NCI-H1105 (cell line): ENCODE results near the gene RALGAPB.
A peak's percentile ranks its signal among the peaks of the same experiment; 100 is the strongest.
"Not testable (repeated sequence)": the region's sequence is repeated elsewhere in the genome, so short reads cannot be mapped to it uniquely, and the experiment has no call there.

Experiments used
- DNase-seq: peaks from one replicate; lab custom pipeline; 2025; lab: John Stamatoyannopoulos, UW

RALGAPB gene

DNA sequence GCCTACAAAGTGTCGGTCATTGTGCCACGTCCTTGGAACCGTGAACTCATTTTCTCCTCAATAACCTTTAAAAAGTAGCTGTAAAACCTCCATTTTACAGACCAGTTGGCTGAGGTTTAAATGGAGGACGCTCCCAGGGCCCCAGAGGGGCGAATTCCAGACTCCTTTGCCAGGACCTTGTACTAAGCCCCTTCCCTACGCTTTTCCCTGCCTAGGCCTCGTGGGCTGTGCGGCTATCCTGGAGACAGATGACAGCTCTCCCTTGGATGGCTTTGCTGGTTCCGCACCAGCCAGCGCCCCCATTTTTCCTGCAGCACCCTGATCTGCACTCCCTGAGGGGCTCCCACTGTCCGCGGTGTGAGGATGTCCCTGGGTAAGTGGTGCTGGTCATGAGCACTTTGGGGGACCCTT lies 25.4 kb upstream of the RALGAPB start:
- no peak for DNase-seq

DNA sequence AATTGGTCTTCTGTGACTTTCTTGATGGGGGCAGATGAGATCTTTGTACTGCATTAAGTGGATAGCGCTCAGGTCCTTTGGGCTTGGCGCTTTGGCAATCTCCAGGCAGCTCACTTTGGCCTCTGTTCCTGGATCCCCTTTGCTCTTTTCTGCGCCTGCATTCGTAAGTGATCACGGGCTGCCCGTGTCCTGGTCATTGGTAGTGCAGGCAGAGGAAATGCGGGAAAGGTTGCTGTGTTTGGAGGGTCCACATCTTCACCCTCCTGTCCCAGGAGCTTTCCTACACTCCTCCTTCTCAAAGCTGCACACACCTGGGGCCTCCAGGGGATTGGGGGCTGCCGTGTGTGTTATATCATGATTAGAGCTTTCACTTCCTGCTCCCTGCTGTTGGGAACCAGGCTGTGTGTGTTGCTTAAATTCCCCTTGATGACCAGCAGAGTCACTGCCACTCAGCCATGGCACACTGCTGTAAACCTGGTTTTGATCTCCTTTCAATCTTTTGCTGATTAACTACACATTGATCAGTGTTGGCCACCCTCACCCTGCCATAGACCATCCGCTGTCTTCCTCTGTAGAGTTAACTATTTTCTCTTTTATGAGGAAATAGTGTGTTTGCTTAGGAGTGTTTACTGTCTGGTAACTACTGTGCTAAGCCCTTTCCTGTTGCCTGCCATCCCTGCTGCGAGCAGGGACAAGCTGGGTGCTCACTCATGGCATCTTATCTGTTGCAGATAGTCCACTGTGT lies 24.5 kb upstream of the RALGAPB start:
- no peak for DNase-seq

DNA sequence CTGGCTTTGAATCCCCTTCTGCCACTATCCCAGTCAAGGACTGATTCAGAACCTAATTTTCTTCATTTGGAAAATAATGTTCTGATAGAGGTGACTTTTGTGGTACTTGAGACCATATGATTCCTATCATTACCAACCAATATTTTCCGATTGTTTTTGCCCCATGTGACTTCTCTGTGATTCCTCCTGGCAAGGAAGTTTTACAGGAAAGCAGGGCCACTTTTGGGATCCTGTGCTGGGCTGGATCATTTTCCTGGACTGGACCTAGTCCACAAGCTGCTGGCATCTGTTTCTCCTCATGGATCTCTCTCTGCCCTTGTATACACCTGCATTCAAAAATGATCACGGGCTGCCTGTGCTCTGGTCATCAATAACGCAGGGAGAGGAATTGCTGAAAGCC lies 23.6 kb upstream of the RALGAPB start:
- no peak for DNase-seq

DNA sequence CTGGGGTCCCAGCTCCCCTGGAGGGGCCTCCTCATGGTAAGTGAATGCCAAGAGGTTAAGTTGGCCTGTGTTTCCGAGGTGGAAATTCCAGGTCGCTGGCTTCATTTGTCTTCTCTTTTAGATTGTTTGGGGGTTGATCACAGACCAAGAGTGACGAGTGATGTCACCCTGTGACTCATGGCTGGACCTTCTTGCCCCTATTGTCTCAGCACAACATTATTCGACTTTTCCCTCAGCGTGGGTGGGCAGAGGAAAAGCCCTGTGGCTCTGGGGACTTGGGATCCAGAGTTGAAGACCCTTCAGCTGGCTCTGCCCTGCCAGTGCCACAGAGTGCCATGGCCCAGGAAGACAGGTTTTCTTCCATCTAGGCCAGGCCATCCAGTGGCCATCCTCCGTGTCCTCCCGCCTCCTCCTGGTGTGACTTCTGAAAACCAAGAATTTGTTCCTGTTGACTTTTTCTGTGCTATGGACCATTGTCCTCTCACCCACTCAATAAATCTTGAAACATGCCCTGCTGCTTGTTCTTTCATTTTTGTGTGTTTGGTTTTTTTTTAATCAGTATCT lies 22.1 kb upstream of the RALGAPB start:
- no peak for DNase-seq

DNA sequence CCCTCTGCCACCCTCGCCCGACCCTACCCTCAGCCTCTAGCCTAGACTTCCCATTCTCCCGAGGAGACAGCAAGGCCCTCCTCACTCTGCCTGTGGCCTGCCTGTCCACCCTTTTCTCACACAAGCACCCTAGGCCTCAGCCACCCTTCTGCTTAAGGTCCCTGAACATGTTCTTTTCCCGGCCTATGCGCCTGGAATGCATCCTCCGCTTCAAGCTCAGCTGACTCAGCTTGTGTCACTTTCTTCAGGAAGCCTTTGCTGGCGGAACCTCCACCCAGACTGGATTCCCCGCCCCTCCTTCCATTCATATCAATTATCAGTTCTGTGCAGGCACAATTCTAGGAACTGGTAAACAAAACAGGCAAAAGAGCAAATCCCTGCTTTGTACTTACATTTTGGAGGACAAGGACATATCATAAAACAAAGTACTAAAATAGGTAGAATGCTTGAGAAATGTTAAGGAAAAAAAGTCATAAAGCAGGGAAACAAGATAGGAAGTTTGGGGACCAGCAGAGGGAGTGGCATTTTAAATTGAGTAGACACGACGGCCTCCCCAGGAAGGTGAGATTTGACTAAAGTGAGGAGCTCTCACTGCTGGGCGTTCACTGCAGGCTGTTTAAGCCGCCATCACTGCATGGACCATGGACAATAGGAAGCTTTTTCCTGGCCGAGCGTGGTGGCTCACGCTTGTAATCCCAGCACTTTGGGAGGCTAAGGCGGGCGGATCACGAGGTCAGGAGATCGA lies 19.6 kb upstream of the RALGAPB start:
- no peak for DNase-seq

DNA sequence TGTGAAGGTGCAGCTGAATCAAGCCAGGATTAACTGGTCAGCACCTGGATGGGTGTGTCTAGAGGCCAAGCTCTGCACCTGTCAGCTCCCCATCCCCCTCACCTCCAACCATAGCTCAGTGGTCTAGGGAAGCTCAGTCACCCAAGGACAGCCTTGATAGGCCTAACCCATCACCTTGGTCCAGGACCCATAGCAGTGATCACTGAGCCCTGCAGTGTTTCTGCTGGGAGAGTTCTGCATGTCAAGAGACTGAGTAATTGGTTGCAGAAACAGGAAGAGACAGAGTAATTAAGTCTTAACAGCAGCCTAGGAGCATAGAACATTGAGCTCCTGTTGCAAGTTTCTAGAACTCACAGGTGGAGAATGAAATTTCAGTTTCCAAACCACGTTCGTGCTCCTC lies 18.7 kb upstream of the RALGAPB start:
- no peak for DNase-seq

DNA sequence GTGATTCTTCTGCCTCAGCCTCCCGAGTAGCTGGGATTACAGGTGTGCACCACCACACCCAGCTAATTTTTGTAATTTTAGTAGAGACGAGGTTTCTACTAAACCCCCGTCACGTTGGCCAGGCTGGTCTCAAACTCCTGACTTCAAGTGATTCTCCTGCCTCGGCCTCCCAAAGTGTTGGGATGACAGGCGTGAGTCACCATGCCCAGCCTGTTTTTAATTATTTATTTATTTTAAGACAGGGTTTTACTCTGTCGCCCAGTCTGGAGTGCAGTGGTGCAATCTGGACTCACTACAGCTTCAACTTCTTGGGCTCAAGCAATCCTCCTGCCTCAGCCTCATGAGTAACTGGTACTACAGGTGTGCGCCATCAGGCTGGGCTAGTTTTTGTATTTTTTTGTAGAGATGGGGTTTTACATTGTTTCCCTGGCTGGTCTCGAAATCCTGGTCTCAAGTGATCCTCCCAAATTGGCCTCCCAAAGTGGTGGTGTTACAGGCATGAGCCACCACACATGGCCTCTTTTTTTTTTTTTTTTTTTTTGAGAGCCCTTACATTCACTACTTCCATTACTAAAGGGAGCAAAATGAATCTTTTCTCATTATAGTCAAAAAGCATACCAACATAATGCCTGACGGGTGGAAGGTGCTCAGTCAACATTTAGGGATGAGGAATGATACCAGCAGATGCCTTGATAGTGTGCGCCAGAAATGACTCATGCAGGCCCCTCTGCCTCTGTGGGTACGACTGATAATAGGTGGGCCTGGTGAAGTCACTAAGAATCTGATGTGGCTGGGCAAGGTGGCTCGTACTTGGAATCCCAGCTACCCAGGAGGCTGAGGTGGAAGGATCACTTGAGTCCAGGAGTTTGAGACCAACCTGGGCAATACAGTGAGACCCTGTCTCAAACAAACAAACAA lies 17.8 kb upstream of the RALGAPB start:
- DNase-seq, result no peak

DNA sequence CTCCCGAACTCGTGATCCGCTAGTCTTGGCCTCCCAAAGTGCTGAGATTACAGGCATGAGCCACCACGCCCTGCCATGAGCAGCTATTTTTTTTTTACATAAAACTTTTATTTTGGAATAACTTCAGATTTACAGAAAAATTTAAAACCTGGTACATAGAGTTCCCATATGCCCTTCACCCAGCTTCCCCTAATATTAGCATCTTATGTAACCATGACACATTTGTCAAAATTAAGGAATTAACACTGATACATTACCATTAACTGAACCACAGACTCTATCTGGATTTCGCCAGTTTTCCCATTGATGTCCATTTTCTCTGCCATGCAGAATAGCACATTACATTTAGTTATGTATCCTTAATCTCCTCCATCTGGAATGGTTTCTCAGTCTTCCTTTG lies 14.3 kb upstream of the RALGAPB start:
- no peak for DNase-seq

DNA sequence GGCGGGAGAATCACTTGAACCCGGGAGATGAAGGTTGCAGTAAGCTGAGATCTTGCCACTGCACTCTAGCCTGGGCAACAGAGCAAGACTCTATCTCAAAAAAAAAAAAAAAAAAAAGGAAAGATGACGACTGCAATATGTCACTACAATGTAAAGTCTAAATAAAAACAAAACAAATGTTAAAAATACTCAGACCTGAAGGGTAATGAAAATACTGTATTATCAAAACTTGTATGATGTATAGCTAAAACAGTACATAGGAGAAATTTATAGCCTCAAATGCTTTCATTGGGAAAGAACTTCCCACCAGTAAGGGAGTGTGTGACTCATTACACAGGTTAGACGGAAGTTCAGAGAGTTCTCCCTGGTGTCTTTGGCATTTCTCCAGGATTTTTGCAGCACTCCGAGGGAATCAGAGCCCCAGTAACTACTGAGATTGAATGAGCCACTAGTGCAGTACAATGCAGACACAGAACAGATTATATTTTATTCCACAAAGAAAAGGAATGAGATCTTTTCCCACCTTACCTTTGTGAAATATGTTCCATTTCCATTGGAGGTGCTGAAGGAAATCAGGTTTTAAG lies 12.5 kb upstream of the RALGAPB start:
- DNase-seq, result peak; percentile 54

DNA sequence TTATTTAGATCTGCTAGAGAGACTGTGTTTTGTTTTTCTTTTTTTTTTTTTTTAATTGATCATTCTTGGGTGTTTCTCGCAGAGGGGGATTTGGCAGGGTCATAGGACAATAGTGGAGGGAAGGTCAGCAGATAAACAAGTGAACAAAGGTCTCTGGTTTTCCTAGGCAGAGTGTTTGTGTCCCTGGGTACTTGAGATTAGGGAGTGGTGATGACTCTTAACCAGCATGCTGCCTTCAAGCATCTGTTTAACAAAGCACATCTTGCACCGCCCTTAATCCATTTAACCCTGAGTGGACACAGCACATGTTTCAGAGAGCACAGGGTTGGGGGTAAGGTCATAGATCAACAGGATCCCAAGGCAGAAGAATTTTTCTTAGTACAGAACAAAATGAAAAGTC lies 12.0 kb upstream of the RALGAPB start:
- DNase-seq, result not testable (repeated sequence)

DNA sequence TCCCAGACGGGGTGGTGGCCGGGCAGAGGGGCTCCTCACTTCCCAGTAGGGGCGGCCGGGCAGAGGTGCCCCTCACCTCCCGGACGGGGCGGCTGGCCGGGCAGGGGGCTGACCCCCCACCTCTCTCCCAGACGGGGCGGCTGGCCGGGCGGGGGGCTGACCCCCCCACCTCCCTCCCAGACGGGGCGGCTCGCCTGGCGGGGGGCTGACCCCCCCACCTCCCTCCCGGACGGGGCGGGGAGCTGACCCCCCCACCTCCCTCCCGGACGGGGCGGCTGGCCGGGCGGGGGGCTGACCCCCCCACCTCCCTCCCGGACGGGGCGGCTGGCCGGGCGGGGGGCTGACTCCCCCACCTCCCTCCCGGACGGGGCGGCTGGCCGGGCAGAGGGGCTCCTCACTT lies 11.5 kb upstream of the RALGAPB start:
- not testable (repeated sequence) for DNase-seq

DNA sequence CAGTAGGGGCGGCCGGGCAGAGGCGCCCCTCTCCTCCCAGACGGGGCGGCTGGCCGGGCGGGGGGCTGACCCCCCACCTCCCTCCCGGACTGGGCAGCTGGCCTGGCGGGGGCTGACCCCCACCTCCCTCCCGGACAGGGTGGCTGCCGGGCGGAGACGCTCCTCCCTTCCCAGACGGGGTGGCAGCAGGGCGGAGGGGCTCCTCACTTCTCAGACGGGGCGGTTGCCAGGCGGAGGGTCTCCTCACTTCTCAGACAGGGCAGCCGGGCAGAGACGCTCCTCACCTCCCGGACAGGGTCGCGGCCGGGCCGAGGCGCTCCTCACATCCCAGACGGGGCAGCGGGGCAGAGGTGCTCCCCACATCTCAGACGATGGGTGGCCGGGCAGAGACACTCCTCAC lies 11.1 kb upstream of the RALGAPB start:
- DNase-seq, result not testable (repeated sequence)

DNA sequence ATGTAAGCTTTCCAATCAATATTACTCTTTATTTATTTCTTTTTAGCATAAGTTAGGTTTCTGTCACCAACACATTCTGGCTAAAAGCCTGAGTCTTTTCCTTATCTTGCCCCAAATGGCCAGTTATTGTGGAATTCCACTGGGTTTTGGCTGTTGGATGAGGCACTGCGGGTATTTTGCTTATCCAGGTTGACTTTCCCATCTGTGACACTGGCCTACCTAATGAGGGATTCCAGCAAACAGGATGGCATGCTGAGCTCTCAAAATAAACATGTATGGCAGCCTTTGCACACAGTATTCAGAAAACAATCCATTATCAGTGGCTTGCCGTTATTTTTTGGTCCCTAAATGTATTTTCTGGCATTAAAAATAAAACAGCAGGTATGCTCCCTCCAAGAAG lies 6.5 kb upstream of the RALGAPB start:
- DNase-seq, result no peak

DNA sequence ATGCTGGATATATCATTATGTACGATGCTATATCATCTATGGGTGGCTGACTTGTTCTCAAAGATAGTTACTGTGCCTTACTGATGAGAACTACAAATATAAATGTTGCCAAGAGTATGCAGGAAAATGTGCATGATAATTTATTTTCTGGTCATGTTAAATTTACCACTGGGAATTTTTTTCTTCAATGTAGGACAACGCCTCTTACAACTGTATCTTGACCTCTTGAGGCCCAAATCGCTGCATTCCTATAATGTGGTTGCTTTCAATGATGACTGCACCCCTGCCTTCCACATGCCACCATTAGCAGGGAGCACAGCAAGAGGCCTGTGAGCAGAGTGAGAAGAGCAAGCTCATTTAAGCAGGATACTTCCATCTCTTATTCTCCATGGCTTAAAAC lies 5.7 kb upstream of the RALGAPB start:
- no peak for DNase-seq

DNA sequence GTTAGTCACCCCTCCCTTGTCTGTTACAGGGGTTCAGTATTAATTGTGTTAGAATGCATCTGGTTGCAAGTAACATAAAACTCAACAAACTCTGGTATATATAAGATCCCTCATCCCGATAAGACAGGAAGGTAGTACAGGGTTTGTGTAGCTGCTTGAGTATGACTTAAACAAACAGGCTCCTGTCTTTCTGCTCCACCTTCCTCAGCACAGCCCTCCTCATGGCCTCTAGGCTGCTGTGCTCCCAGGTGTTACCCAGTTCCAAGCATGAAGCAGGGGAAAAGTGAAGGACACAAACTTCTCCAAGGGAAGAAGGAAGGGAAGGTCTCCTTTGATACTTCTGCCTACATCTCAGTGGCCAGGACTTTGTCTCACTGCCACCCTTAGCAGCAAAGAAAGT lies 1.4 kb upstream of the RALGAPB start:
- DNase-seq, result no peak

DNA sequence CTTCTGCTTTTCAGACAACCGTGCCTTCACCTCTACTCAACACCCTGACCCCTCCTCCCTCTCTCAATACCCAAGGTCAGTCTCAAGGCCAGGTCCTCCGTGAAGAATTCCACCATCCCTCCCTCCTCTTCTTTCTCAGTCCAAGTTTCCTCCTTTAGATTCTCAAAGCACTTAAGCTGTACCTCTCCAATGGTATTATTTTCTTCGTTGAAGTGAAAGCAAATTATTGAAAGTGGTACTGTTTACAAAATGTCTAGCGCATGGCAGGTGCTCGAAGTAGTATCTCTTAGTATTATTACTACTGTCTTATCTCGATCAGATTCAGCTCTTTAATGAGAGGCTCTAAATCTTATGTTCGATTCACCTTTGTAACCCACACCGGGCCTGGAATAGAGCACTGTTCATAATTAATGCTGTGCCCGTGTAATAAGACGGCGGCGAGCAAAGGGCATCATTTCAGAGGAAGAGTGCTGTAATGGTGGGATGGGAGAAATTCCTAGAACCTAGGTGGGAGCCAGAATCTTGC lies 593 bp upstream of the RALGAPB start:
- no peak for DNase-seq

DNA sequence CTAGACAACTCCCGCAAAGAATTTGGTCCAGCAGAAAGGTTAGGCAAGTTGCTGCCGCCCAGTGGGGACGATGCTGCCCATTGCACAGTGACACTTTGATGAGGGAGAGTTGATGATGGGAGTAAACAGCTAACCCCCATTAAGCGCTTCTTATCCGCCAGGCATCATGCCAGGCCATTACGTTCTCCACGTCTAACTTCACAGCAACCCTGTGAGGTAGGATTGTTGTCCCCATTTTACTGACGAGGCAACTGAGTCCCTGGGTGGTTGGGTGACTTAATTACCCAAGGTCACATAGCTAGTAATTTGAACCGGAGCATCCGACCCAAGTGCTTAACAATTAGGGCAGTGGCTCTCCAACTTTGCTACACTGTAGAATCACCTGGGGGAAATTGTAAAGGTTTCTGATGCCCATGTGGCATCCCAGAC lies 738 bp downstream of the RALGAPB start:
- DNase-seq, result peak; percentile 57

DNA sequence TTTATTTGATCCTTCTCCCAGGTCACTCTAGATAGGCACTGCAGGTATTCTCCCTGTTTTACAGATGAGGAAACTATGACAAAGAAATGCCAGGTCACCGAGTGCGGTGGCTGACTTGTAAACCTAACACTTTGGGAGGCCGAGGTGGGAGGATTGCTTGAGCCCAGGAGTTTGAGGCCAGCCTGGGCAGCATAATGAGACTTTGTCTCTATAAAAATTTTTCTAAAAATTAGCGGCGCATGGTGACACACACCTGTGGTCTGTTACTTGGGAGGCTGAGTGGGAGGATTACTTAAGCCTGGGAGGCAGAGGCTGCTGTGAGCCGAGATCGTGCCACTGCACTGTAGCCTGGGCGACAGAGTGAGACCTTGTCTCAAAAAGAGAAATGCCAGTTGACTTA lies 5.1 kb downstream of the RALGAPB start:
- DNase-seq, result no peak

DNA sequence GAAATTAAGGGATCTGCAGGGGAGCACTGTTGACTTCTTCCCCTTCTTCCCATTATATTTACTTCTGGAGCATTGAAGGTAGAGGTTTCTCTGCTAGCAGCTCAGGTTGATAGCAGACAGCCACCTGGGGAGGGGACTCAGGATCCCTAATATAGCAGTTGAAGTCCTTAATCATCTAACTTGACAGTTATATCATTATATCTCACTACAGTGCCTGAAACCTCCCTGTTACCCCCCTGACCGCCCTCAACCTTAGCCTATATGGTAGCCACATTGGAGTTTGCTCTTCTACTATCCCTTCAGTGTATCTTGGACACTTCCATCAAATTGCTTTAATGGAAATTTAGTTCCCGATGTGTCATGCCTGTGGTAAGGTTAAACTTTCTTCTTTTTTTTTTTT lies 7.0 kb downstream of the RALGAPB start:
- no peak for DNase-seq

DNA sequence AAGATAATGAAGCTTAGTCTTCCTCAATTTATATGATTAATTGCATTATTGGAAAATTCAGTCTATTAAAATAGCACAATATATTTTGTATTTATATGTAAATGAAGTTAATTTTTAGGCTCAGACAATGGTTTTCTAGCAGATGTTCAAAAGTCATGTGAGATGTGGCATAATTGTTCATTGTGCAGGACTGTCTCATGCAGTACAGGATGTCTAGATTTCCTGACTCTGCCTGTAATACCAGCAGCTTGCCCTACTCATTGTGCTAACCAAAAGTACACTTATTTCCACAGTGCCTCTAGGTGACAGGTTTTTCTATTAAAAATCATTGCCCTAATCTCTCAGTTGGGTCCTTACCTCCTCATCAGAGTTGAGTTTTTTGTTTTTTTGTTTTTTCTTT lies 12.4 kb downstream of the RALGAPB start:
- DNase-seq, result no peak

DNA sequence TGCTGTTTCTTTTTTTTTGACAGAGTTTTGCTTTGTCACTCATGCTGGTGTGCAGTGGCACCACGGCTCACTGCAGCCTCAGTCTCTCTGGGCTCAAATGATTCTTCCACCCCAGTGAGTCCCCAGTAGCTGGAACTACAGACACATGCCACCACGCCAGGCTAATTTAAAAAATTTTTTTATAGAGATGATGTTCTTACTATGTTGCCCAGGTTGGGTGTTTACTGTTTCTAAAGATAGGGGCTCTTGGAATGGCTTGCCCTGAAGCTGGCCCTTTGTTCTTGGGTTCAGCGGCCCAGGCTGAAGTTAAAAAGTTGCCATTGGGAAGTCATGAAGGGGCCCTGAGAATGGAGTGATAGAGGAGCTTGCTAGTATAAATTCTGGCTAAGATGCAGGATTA lies 16.5 kb downstream of the RALGAPB start:
- no peak for DNase-seq
